Esophagus muscularis mucosa (tissue), 4 donors: ENCODE measurements around the gene CELF4. TPM values are rescaled to one million over a fixed set of nuclear protein-coding genes. Genes with fewer than 3 reads are reported as not detected.
"Not testable (repeated sequence)": the region's sequence is repeated elsewhere in the genome, so short reads cannot be mapped to it uniquely, and the experiment has no call there.

ENCODE experiments used
- DNase-seq: peaks from one replicate; pipeline ENCODE4 v3.0.0-alpha.2; 2017; ENCODE audit errors: extremely low spot score
- H3K27ac ChIP-seq, 4 donors: fragments of 200-600 bp; sonication (generic); replicated peaks in 1 of 4; 1 replicate in 3 of 4; 2 replicates in 1 of 4; pipeline ENCODE4 v1.5.1; 2016 to 2019; ENCODE audit warnings: mild to moderate bottlenecking in 1 of 4
- H3K27me3 ChIP-seq, 4 donors: fragments of 200-600 bp; sonication (generic); one replicate each; pipeline versions ENCODE4 v1.5.1 to v1.6.0; 2016 to 2019
- H3K36me3 ChIP-seq, 4 donors: fragments of 200-600 bp; sonication (generic); one replicate each; pipeline ENCODE4 v1.5.1; 2016 to 2019
- H3K4me1 ChIP-seq, 4 donors: fragments of 200-600 bp; sonication (generic); one replicate each; pipeline ENCODE4 v1.5.1; 2016 to 2019
- H3K4me3 ChIP-seq, 4 donors: fragments of 200-600 bp; sonication (generic); 1 replicate in 2 of 4; 2 replicates in 2 of 4; pipeline ENCODE4 v1.5.1; 2016 to 2019; ENCODE audit warnings: mild to moderate bottlenecking in 4 of 4, moderate library complexity in 1 of 4
- H3K9me3 ChIP-seq, 4 donors: fragments of 200-600 bp; sonication (generic); 1 replicate in 3 of 4; 2 replicates in 1 of 4; pipeline ENCODE4 v1.5.1; 2016 to 2019
- EP300 ChIP-seq: sonication (generic); formaldehyde crosslinking; IDR thresholded peaks from one replicate; pipeline ENCODE4 v1.6.1; 2017; ENCODE audit warnings: antibody characterized with exemption
- POLR2A ChIP-seq: fragments of 450-650 bp; IDR thresholded peaks from one replicate; pipeline ENCODE4 v1.6.1; 2017; ENCODE audit warnings: antibody characterized with exemption, moderate library complexity, mild to moderate bottlenecking, low read depth
- POLR2AphosphoS5 ChIP-seq, 2 donors: sonication (generic); formaldehyde crosslinking; IDR thresholded peaks; one replicate each; pipeline ENCODE4 v1.6.1; 2017; ENCODE audit warnings: antibody characterized with exemption in 2 of 2
- WGBS: methylation state at CpG from one replicate; pipeline ENCODE4 v1.1.5; 2018; 5-methylcytosine and 5-hydroxymethylcytosine counted together
- intact Hi-C: fragments of 100-400 bp; cut with DNase I; formaldehyde crosslinking; loops from one replicate; pipeline ENCODE4 v1.15.1; 2023
- total RNA-seq, 4 donors: library from RNA; depleted of rRNA; stranded (reverse); fragments of >200 nt; gene quantifications; one replicate each; pipeline versions ENCODE4 v1.1.0 to v1.2.1, GENCODE V29; 2016
- TF ChIP-seq, protein P1 (sequence below), 3 experiments: fragments of 200-600 bp in 2 of 3; fragments of 450-650 bp in 1 of 3; sonication (generic) in 2 of 3; IDR thresholded peaks; one replicate each; pipeline ENCODE4 v1.5.1; 2017 to 2019; ENCODE audit warnings: antibody characterized with exemption in 3 of 3, mild to moderate bottlenecking in 2 of 3, moderate library complexity in 1 of 3

The CELF4 gene
- total RNA-seq, 4 donors from 2014 or later = 0.86 to 1.8 (median 1.7) TPM

DNA sequence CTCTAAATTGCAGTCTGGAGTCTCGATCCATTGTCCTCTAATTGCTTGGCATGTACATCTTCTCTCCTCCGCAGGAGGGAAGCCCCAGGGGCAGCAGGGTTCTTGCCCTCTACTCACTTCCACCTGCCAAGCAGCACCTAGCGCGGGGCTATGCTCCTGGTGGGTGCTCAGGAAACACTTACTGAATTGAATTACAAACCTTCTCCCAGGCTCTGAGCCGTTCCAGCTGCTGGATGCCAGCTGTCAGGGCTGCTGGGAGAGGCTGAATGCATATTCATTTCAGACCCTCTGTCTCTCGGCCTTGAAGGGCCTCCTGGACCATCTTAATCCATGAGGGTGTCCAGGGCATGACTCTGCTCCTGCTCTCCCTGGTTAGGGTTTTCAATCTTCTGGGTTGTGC is 94.0 kb downstream of the CELF4 start:
- WGBS = 74% methylated on average over 6 of the region's 6 CpGs
- intact Hi-C loops = no loop called here

DNA sequence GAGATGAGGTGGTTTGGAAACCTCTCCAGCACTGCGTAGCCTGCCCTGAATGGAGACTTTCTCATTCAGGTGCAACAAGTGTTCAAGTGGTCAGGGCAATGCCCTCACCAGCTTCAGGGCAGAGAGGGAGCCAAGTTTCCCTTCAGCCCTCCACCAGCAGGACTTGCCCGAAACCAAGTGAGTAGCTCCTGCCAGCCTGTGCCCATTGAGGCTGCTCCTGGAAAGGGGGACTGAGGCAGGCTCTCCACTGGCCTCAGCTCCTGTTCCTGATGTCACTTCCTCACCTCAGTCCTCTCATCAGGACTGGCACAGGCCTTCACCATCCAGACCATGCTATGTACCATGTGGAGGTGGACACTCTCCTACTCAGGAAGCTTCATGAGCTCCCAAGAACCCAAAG is 94.6 kb downstream of the CELF4 start:
- 100% methylated on average over 1 of the region's 2 CpGs for WGBS
- Histone ChIP-seq H3K27ac (no peak overlapping the region), H3K9me3 (no peaks in the 10 kb centered on the region), H3K36me3 (no peaks in the 10 kb centered on the region), H3K4me1 (no peaks in the 10 kb centered on the region), H3K27me3 (peaks cover 0 to 24% (median 0%) of the 10 kb centered on the region in 4 donors), H3K4me3 (no peak overlapping the region)
- no peak for DNase-seq
- intact Hi-C loops = no loop called here
- TF ChIP-seq POLR2A (no peak), EP300 (no peak), POLR2AphosphoS5 (IDR thresholded peaks at IDR 0.05) (no peak)
- TF ChIP-seq, protein P1, sequence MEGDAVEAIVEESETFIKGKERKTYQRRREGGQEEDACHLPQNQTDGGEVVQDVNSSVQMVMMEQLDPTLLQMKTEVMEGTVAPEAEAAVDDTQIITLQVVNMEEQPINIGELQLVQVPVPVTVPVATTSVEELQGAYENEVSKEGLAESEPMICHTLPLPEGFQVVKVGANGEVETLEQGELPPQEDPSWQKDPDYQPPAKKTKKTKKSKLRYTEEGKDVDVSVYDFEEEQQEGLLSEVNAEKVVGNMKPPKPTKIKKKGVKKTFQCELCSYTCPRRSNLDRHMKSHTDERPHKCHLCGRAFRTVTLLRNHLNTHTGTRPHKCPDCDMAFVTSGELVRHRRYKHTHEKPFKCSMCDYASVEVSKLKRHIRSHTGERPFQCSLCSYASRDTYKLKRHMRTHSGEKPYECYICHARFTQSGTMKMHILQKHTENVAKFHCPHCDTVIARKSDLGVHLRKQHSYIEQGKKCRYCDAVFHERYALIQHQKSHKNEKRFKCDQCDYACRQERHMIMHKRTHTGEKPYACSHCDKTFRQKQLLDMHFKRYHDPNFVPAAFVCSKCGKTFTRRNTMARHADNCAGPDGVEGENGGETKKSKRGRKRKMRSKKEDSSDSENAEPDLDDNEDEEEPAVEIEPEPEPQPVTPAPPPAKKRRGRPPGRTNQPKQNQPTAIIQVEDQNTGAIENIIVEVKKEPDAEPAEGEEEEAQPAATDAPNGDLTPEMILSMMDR (IDR thresholded peaks at IDR 0.05) = no peak

More for the DNA sequence above, 94.0 kb downstream of the CELF4 start:
- DNase-seq = no peak
- Histone ChIP-seq H3K27me3 (peaks cover 0 to 17% (median 0%) of the 10 kb centered on the region in 4 donors), H3K4me3 (no peak overlapping the region), H3K27ac (no peak overlapping the region), H3K4me1 (no peaks in the 10 kb centered on the region), H3K9me3 (no peaks in the 10 kb centered on the region), H3K36me3 (no peaks in the 10 kb centered on the region)
- TF ChIP-seq POLR2A (no peak), POLR2AphosphoS5 (IDR thresholded peaks at IDR 0.05) (no peak), EP300 (no peak)
- TF ChIP-seq, protein P1 (IDR thresholded peaks at IDR 0.05) = no peak

DNA sequence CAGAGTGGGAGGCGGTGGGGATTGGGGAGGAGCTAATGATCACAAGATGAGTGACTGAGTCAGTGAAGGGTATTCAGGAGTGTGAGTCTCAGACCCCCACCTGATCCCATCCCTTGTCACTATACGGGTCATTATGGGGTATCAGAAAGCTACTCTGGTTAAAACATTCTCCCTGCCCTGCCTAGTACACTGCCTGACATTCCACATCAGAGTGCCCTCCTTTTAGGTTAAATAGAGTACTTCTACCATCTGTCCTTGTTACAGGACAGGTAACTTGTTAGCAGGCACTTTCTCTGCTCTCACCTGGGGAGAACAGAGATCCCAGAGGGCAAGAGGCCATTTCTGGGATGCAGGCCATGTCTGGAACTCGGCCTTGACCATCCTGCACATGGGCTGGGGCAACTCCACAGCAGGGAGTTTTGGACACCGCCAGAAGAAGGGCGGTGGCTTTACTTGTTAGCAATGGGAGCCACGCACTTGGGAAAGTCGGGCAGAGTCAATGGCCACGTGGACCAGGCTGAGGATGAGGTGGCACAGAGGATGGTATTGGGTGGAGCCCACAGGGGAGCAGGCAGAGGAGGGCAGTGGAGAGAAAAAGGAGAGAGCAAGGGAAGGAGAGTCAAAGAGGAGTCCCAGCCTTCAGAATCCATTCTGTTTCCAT is 98.5 kb downstream of the CELF4 start:
- Histone ChIP-seq H3K4me1 (no peaks in the 10 kb centered on the region), H3K36me3 (no peaks in the 10 kb centered on the region), H3K27ac (no peak overlapping the region), H3K27me3 (peaks cover 0 to 23% (median 3%) of the 10 kb centered on the region in 4 donors), H3K9me3 (no peaks in the 10 kb centered on the region), H3K4me3 (no peak overlapping the region)
- intact Hi-C loops = no loop called here
- no peak for DNase-seq
- WGBS = 89% methylated on average over 8 of the region's 8 CpGs
- TF ChIP-seq POLR2A (no peak), POLR2AphosphoS5 (IDR thresholded peaks at IDR 0.05) (no peak), EP300 (no peak)
- TF ChIP-seq, protein P1 (IDR thresholded peaks at IDR 0.05) = no peak

DNA sequence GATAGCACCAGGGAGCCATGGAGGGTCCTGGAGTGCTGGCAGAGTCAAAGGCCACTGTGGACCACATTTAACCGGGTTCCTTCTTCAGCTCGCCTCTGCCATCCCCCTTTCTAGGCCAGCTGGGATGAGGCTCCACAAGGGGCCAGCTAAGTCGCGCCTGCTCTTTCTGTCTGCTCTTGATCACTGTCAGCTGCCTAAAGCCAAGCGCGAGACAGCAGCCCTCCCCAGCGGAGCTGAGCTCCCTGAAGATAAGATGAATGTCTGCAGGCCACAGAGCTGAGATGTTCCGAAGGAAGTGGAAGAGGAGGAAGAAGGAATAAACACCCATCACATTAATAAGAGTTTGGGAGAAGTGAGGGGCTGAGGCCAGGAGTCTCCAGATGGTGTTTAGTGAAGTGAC is 99.6 kb downstream of the CELF4 start:
- WGBS = 9% methylated on average over 8 of the region's 8 CpGs
- Histone ChIP-seq H3K36me3 (no peaks in the 10 kb centered on the region), H3K4me1 (no peaks in the 10 kb centered on the region), H3K27me3 (peaks cover 0 to 21% (median 3%) of the 10 kb centered on the region in 4 donors), H3K9me3 (no peaks in the 10 kb centered on the region), H3K27ac (no peak overlapping the region), H3K4me3 (no peak overlapping the region)
- DNase-seq = no peak
- intact Hi-C loops = no loop called here
- TF ChIP-seq POLR2A (no peak), EP300 (no peak)
- TF ChIP-seq, protein P1 (IDR thresholded peaks at IDR 0.05) = no peak

DNA sequence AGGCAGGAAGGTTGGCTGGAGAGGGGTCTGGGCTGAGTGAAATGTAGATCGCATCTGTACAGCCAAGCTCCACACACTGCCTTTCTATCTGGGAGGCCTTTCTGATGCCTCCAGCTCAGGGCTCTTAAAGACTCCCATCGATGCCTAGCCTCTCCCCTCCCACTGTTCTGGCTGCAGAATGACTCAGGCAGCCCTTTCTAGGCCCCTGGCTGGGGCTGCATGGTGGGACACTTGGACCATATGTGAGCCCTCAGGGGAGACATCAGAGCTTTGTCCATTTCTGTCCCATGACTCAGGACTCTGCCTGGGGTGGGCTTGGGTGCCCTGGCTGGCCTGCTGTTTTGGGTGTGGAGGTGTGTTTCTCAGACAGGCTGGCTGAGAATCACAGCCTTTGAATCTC is 101.3 kb downstream of the CELF4 start:
- Histone ChIP-seq H3K9me3 (no peaks in the 10 kb centered on the region), H3K4me1 (no peaks in the 10 kb centered on the region), H3K27ac (no peak overlapping the region), H3K4me3 (no peak overlapping the region), H3K27me3 (peaks cover 0 to 19% (median 3%) of the 10 kb centered on the region in 4 donors), H3K36me3 (no peaks in the 10 kb centered on the region)
- intact Hi-C loops = no loop called here
- WGBS = 82% methylated on average over 2 of the region's 2 CpGs
- DNase-seq = no peak
- TF ChIP-seq, protein P1 (IDR thresholded peaks at IDR 0.05) = no peak
- TF ChIP-seq POLR2A (no peak), POLR2AphosphoS5 (IDR thresholded peaks at IDR 0.05) (no peak), EP300 (no peak)

DNA sequence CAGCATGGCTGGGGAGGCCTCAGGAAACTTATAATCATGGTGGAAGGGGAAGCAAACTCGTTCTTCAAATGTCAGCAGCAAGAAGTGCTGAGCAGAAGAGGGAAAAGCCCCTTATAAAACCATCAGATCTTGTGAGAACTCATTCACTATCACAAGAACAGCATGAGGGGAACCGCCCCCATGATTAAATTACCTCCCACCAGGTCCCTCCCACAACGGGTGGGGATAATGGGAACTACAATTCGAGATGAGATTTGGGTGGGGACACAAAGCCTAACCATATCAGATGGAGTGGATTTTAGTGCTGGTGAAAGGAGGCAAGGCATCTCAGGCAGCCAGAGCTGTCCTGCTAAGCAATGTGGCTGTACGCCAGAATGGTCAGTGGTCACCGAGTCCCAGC is 104.3 kb downstream of the CELF4 start:
- 81% methylated on average over 6 of the region's 6 CpGs for WGBS

More for the DNA sequence above, 104.3 kb downstream of the CELF4 start:
- H3K4me1 ChIP-seq, H3K27ac ChIP-seq, intact Hi-C loops, H3K9me3 ChIP-seq, DNase-seq, H3K4me3 ChIP-seq, H3K36me3 ChIP-seq: not testable (repeated sequence)
- H3K27me3 ChIP-seq = peaks cover 0 to 12% (median 3%) of the 10 kb centered on the region in 4 donors
